SU-DHL-6 (cell line): ENCODE measurements around the gene CDH23.

Experiments
- EZH2phosphoT487 ChIP-seq: fragments of 200-600 bp; sonication (generic), shearing (Covaris generic); conservative IDR thresholded peaks from 2 replicates; pipeline ENCODE4 v1.6.1; 2018; ENCODE audit warnings: mild to moderate bottlenecking, antibody characterized with exemption, low read length, moderate library complexity, mixed read lengths
- TF ChIP-seq, protein P1 (sequence below): fragments of 200-600 bp; sonication (generic); IDR thresholded peaks from one replicate; pipeline ENCODE4 v1.5.1; 2017; ENCODE audit warnings: antibody characterized with exemption, mild to moderate bottlenecking, low read length, moderate library complexity; ENCODE audit not compliant: insufficient read depth, poor library complexity, severe bottlenecking

DNA sequence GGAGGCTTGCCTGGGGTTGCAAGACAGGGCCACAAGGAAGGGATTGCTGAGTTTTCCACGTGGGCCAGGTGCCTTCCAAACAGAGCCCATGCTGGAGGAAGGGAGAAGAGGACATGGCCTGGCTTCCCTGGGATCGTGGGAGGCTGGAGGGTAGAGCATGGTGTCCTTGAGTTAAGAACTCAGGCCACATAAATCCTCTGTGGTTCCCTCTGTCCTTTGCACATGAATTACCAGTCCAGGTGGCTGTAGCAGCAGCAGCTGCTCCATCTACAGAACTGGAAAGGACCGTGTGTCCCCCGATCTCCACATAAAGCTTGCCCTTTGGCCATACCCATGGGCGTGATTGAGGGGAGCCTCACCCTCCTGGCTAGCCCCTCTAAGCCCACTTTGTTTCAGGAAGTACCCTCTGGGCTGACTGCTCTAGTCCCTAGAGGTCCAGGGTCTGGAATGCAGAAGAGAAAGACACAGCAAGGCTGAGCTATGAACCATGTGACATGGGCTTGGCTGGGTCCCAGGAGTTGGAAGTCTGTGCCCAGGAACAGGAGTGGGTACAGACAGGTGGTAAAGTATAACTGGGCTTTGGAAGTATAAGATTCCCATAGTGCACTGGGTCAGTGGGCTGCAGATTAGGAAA, 237.9 kb downstream of the CDH23 start:
- TF ChIP-seq, protein P1, sequence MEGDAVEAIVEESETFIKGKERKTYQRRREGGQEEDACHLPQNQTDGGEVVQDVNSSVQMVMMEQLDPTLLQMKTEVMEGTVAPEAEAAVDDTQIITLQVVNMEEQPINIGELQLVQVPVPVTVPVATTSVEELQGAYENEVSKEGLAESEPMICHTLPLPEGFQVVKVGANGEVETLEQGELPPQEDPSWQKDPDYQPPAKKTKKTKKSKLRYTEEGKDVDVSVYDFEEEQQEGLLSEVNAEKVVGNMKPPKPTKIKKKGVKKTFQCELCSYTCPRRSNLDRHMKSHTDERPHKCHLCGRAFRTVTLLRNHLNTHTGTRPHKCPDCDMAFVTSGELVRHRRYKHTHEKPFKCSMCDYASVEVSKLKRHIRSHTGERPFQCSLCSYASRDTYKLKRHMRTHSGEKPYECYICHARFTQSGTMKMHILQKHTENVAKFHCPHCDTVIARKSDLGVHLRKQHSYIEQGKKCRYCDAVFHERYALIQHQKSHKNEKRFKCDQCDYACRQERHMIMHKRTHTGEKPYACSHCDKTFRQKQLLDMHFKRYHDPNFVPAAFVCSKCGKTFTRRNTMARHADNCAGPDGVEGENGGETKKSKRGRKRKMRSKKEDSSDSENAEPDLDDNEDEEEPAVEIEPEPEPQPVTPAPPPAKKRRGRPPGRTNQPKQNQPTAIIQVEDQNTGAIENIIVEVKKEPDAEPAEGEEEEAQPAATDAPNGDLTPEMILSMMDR: no peak
- no peak for TF ChIP-seq EZH2phosphoT487
